GM19023 (cell line): ENCODE measurements around the gene SPACA7.
"Not testable (repeated sequence)": the region's sequence is repeated elsewhere in the genome, so short reads cannot be mapped to it uniquely, and the experiment has no call there.

Experiments used
- ATAC-seq: cut with Tn5 transposase; IDR thresholded peaks from one replicate; pipeline ENCODE4 v1.9.1; 2021; ENCODE audit warnings: mild to moderate bottlenecking, moderate library complexity; ENCODE audit not compliant: unreplicated experiment

The SPACA7 gene

GRCh38 chr13:112416647-112417046, 40.5 kb downstream of the SPACA7 start:
- ATAC-seq: no peak

DNA sequence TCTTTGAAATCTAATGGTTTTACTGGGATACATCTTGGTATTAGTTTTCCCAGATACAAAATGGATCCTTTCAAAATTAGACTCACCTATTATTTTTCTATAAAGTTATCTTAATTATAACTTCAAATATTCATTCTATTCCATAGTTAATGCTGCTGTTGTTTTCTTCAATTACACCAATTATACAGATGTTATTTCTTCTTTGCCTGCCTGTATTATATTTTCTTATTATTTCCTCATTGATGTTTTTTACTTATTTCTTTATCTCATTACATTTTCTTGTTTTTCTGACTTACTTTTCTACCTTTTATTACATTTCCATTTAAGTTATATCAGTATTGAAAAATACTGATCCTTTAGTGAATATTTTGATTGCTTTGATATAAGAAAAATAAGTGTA, 40.9 kb downstream of the SPACA7 start:
- ATAC-seq: no peak

DNA sequence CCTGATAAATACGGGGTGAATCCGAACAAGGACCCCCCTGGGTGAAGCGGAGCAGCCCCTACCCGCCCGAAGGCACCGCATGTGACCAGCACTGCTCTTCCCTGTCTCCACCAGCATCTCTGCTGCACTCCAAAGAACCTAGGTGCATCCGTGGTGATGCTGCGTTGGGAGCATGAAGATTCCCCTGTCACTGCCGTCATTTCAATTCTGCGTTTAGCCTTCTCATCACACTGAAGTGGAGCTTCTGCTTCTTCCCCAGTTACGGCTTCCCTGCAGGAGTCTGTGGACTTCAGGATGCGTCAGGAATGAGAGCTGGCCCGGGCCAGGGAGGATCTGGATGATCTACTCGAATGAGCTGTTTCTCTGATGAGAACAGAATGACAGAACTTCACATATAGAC, 47.9 kb downstream of the SPACA7 start:
- no peak for ATAC-seq

DNA sequence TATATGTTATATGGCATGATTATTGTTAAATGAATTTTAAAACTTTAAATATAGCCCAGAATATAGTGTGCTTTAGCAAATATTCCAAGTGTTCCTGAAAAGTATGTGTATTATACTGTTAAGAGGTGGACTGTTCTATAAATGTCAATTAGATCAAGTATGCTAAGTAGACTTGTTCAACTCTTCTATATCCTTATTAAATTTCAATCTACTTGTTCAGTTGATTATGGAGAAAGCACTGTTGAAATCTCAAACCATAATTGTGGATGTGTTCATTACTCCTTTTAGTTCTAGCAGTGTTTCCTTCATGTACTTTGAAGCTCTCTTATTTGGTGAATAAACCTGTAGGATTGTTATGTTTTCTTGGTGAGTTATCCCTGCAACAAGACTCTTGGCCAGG, 52.5 kb downstream of the SPACA7 start:
- no peak for ATAC-seq

GRCh38 chr13:112431734-112432133, 55.6 kb downstream of the SPACA7 start:
- ATAC-seq: no peak

DNA sequence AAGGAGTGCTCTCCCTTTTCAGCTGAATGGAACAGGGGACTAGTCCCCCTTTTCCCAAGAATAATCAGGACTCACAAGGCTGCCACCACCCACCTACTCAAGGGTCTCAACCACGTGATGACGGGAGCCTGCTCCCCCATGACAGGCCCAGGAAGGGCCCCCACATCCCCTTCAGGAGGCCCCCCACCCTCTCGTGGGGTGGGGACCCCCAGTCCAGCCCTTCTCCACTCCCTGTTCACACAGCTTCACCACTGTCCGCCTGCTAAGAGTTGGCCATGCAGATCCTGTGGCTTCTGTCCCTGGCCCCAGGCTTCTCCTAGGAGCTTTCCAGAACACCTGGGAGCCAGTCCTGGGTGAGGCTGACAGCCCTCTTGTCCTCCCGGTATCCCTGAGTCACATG, 56.6 kb downstream of the SPACA7 start:
- ATAC-seq: not testable (repeated sequence)

DNA sequence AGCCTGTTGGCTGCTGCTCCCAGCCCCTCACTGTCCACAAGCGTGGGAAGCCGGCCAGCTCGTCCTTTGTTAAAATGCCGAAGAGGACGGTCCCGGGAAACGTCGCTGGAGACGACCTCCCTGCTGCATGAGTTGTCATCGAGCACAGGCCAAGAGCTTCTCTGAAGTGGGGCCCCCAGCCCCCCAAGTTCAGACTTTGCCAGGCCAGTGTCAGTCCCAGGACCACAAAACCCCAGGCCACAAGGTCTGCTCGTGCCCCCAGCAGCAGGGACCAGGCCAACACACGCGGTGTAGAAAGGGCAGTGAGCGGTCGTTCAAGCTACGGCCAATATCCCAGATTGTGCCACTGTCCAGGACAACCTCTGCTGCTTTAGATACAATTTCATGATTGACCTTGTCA, 57.4 kb downstream of the SPACA7 start:
- not testable (repeated sequence) for ATAC-seq

- no peak for ATAC-seq
Measured at GRCh38 chr13:112434032-112434431, 57.9 kb downstream of the SPACA7 start.

DNA sequence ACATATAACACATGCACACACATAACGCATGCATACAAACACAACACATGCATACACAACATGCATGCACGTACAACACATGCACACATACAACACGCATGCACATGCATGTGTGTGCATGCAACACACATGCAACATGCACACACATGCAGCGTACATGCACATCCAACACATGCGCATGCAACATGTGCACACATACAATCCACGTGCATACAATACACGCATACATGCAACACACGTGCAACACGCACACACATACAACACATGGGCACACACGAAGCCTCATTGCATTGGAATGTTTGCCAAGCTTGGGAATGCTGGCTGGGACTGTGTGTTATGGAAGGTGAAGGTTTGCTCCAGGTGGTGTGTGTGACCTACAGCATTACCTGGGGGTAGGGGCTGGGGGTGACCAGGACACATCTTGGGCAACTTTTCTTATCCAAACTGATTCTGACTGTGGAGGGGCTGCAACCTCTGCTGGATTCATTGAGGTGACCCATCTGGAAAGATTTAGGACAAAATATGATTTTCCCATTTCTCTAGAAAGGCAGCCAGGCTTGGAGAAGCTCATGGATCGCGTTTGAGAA, 58.9 kb downstream of the SPACA7 start:
- no peak for ATAC-seq

DNA sequence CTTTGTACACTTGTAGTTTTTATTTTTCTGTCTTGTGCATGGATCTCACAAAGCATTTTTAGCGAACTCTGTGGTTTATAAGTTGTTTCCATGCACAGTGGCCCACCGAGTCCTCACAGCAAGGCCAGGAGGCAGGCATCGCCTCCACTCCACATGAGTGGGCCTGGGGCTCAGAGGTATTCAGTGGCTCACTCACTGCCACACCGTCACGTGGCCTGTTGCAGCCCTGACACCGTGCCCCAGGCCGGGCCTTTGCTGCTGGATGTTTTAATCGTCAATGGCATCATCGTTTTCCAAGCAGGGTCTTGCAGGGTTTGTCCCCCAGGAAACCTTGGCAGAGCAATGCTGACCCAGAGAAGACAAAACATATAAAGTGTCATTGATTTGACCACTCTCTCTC, 59.8 kb downstream of the SPACA7 start:
- ATAC-seq: no peak

DNA sequence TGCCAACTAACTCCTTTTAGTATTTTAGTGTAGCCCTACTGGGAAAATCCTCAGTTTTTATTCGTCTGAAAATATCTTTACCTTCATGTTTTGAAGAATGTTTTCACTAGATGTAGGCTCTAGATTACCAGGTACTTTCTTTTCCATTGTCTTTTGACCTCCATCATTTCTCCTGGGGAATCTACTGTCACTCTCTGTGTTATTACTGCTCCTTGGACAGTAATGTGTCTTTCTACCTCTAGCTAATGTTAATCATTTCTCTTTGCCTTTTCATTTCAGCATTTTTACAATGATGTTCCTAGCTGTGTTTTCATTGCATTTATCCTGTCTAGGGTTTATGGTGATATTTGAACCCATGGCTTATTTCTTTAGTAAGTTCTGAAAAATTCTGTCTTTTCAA, 61.9 kb downstream of the SPACA7 start:
- no peak for ATAC-seq

- no peak for ATAC-seq
Measured at GRCh38 chr13:112438515-112438914, 62.4 kb downstream of the SPACA7 start.

DNA sequence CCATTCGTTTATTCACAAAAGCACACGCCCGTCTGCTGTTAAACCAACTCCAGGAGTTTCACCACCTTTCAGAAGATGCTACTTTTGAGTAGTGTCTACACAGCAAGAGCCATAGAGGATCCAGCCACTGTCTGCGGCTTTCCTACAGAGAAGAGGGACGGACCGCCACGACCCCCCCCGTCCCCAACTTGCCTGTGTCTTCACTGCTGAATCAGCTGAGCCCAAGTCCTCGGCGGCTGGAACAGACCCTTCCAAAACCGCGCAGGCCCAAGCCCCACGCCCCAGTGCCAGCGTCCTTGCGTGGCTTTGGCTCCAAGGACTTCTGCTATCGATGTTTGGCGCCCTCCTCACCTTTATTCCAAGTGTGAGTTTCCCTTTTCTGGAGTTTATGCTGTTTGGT, 65.1 kb downstream of the SPACA7 start:
- no peak for ATAC-seq

DNA sequence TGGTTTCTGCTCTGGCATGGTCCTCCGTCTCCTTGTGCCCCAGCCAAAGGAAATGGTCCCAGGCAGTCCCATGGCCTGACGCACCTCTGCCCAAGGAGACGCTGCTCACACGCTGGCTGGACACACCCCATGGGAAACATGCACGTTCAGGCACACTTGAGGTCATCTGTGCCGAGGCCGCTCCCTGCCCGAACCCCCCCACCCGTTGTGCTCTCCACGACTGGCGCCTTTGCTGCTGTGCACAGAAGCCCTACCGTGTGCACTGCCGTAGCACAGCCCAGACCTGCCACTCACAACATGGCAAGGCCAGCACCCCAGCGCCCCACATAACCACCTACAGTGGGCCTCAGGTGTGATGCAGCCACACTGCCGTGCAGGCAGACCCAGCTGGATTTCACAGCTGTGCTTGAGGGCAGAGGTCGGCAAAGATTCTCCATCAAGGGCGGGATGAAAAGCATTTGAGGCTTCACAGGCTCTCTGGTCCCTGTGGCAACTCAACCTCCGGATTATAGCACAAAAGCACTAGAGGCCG, 65.7 kb downstream of the SPACA7 start:
- no peak for ATAC-seq

GRCh38 chr13:112442483-112443090, 66.4 kb downstream of the SPACA7 start:
- ATAC-seq: no peak

- no peak for ATAC-seq
Measured at GRCh38 chr13:112443191-112443994, 67.2 kb downstream of the SPACA7 start.

DNA sequence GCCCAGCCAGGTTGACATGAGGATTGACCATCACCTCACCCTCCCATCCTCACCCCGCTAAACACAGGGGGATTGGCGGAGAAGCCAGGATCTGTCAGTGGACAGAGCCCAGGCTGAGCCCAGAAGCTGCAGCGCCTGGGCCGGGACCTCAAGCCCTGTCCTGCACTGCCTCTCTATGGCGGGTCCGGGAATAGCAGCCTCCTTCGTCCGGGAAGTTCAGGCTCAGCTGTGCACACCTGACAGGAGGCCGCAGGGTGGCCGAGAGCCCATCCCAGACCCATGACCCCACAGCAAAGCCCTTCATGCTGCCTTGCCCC, 67.8 kb downstream of the SPACA7 start:
- no peak for ATAC-seq

GRCh38 chr13:112444416-112445399, 68.6 kb downstream of the SPACA7 start:
- ATAC-seq: no peak

- no peak for ATAC-seq
Measured at GRCh38 chr13:112445411-112446271, 69.5 kb downstream of the SPACA7 start.

- no peak for ATAC-seq
Measured at GRCh38 chr13:112446347-112446861, 70.2 kb downstream of the SPACA7 start.
